Measurements from ENCODE around the gene ARID5B.

Gene ARID5B

DNA sequence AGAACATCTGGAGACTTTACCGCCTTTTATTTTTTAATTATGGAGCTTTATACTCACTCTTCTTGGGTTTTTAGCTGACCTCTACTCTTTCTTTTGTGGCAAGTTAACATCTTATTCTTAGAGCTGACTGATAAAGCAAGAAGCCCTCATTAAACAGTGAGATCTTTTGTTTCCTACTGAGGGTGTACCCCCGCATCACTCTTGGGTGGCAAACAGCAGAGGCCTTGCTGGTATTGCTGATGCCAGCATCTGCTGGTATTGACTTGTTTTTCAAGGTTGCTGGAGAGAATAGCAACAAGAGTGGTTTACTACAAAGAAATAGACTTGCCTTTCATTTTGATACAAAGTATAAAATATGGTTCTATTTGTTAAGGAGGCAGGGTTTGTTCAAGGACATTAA is 154.7 kb downstream of the ARID5B start:
- DNase-seq = no peak

DNA sequence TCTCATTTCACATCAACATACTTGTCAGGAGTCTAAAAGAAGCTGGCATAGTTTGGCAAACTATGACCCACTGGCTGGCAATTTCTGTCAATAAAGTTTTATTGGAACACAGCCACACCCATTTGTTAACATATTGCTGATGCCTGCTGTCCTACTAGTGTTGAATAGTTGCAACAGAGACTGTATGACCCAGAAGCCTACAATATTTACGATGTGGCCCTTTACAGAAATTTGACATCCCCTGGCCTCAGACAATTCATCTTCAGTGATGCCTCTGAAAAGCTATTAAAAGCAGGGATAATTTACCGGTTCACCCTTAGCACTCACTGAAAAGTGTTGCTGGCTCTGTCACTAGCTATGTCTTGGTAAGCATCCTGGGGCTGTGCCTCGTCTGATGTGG is 155.2 kb downstream of the ARID5B start:
- no peak for DNase-seq

DNA sequence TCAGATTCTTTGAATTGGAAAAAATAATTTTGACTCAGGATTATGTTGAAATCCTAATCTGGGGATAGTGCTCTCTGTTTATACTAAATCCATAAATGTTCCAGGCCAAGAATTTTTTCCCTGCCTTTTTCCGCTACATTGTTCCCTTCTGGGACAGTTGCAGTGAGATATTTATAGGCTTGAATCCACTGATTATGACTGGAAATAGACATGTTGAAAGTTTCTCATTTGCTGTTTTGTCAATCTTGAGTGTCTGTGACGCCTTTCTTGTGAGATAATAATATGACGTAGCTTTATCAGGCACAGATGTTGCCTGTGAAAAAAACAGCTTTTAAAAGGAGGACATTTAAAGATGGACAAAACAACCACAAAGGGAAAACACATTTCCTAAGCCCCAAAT is 155.9 kb downstream of the ARID5B start:
- no peak for DNase-seq

DNA sequence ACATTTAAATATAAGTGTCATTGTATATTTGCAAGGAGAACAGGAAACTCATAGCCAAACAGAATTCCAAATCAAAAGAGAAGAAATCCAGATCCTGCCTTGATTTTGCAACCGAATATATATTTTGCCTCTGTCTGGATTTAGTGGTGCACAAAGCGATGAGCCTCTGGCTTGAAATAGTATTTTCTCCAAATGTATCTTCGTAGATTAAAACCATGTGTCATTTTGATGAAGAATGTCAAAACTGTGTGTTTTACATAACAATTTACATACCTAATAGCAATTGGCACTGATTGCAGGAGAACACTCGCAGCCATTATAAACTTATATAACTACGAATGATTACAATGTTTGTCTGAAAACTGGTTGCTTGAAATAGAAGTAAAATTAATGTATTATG is 156.4 kb downstream of the ARID5B start:
- DNase-seq = no peak

DNA sequence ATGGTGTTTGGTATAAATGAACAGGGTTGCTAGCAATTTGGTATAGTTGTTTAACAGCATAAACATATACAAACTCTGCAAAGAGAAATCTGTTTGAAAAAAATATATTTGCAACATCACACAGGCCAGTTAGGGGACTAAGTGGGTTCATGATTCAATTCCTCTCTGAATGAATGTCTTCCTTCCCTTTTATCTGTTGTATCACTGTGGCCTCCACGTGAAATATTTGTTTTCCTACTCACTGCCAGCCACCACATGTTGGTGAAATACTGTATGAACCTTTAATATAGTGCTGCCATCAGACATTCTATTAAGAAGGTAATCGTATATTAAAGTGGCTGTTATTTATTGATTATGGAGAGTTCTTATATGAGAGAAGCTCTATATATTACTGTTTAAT is 157.0 kb downstream of the ARID5B start:
- DNase-seq = no peak

DNA sequence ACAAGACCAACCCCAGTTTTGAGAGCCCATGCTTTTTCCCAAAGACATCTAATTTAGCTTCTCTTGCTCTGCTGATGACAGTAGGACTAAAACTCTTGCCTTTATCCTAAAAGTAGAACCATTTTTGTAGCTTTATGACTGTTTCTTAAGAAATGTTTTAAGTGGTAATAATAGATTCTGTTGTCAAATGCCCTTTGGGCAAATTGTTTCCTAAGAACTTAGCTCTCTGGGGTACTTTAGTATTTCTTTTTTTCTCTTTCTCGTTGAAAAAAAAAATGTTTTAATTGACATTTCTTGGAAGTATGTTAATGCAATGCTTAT is 157.4 kb downstream of the ARID5B start:
- DNase-seq = no peak

DNA sequence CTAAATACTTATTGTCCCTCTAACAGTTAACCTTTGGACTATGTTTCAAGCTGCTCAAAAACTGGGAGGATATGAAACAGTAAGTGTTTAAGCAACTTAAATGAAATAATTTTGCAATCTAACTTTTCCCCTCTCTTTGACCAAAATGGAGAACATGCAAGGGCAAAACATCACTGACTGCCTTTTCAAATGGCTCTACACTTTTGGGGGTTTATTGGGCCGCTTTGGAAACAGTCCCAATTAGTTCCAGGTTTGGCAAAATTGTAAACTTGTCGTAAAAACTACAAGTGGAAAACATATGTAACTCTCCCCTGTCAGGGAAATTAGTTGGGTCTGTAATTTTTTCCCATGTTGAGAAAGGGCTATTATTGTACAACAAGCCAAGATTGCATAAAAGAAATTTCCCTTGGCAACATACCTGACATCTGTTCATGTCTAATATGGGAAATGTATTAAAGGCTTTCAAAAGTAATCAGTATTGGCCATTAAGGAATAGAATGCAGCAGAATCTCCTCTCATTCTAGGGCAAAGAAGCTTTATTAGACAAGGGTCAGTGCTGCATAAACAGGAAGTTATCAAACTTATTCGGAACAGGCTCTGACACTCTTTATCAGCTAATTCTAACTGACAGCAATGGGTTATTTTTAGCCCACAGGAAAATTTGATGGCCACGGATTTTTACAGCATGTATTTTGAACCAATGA is 157.9 kb downstream of the ARID5B start:
- no peak for DNase-seq

DNA sequence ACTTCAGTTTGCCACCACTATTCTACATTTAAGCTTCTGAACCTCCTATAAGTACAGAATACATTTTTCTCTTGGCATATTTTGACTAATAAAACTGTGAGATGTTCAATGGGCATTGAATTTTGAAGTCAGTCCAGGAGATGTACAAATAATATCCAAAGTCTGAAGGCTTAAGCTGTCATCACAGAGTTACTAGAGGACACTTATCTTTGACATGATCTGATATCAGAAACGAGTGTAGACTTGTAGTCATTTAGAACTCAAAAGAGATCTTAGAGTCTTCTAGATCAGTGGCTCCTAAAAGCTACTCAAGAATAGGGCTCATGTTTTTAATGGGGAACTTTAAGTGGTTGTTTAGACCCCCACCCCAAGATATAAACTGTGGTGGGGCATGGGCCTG is 160.5 kb downstream of the ARID5B start:
- DNase-seq = no peak

DNA sequence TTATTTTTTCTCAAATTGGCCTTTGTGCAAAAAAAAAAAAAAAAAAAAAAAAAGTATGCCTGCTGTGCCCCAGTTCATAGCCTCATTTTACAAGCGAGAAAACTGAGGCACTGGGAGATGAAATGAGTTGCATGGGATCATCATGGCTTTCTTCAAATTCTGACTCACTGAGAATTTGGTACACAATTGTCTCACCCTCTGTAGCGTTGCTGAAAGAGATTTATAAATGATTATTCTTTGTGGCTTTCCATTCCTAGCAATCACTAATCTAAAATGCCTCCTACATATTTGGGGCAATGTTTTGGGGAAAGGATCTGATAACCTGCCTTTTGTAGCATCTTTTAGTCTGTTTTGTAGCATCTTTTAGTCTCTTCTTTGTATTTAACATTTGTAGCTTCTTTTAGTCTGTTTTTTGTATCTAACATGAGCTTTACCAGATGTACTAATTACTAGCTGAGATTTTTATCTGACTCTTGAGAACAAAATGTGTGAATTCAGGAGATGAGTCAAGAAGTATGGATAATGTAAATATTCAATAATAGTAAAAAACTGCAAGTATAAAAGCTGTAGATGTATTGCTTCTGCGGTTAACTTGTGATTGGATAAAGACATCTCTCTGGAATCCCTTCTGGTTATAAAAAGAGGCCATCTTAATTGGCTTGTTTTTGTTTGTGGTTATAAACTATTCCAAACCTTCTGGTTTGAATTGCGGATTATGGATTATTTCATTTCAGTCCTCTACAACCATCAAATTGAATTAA is 161.4 kb downstream of the ARID5B start:
- no peak for DNase-seq

DNA sequence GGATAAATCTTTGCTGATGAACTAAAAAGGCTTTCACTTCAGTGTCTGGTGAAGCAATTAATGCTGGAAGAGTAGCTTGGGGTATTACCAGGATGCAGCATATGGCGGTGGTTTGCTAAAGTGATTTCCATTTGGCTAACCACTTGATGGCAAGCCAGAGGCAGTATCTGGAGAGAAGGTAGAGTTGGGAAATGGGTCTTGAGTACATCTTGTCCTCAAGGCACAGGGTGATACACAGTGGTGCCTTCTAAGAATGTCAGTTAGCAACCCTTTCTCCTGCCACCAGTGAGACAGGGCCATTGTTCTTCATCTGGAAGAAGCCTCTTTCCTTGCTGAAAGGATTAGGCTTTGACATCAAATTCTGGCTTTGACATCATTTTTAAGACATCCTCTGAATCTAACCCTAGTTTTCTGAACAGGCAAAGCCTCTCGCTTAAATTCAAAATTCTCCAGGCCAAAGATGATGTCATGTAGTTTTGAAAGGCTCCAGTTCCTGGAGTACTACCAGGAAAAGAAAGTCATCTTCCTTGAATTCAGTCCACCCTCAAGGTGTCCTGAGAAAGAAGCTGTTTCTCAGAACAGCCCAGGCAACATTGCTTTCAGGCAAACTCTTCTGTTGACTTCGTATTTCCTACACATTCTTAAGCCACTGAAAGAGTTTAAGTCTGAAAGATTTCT is 162.4 kb downstream of the ARID5B start:
- DNase-seq = no peak

DNA sequence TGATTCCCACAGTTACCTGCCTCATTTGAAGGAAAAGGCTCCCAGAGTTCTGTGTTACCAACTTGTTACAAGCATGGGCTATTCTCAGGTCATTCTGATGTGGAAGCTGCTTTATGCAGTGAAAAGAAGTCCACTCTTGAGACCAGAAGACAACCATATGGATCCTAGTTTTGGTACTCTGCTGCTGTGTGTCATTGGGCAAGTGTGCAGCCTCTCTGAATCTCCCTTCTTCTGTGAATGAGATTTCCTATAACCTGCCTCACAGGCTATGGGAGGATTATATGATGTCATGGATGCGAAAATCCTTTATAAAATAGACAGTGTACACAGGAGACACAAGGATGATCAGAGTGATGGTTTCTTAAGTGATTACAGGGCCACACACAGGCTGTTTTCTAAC is 166.1 kb downstream of the ARID5B start:
- DNase-seq = no peak

DNA sequence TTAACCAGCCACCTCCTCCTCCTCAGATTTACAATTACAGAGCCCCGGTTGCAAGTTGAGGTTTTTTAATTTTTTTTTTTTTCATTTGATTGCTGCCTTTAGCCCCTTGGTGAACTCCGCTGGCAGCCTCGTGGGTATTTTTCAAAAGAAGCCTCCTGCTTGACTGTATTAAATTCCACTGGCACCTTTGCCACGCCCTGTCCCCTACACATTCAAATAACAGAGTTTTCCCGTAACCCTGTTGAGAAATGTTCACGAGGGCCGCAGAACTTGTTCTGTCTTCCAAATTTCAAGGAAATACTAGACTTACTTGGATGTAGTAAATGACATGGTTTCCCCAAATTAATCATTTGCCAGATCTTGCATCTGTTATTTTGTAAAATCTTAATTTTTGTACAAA is 167.0 kb downstream of the ARID5B start:
- DNase-seq = no peak

DNA sequence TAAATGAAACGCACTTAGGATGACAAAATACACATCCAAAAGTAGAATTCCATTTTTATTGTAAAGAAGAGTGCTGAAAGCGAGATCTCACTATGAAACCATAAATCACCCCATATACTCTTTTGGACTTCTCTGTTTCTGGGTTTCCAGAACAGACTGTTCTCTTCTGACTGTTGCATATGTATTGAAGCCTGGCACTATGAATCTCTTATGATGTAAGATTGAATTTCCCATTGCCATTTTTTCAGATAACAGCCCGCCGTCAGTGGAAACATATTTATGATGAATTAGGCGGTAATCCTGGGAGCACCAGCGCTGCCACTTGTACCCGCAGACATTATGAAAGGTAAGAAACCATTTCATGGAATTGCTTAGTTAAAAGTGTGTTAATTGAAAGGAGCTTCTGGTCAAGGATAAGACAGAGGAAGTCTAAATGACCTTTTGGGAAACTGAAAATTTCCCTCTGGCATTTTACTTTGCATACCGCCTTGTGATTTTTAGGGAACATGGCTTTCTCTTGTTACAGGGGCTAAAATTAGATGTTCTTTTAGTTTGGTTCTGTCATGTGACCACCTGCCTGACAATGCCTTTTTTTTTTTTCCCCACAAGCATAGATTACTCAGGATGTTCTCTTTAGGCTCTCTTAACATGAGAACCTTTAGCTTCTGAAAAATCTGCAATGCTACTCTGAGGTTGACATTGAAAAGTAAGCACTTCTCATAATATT is 168.1 kb downstream of the ARID5B start:
- no peak for DNase-seq

DNA sequence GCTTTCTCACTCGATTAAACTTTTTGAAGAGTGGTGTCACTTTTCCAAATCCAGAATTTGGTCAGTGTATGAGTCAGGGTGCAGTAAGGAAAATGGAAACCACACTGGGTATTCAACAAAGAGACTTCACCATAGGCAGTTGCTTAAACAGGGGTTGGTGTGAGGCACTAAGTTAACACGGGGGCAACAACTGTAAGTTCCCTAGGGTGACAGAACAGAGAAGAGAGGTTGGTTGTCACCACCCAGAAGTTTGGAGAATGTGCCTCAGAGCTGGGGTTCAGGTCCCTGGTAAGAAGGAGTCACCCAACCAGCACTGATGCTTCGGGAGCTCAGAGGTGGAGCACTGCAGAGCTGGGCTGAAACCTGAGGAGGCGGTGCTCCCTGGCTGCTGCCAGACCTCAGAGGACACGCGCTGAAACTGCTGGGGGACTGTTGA is 170.4 kb downstream of the ARID5B start:
- no peak for DNase-seq

DNA sequence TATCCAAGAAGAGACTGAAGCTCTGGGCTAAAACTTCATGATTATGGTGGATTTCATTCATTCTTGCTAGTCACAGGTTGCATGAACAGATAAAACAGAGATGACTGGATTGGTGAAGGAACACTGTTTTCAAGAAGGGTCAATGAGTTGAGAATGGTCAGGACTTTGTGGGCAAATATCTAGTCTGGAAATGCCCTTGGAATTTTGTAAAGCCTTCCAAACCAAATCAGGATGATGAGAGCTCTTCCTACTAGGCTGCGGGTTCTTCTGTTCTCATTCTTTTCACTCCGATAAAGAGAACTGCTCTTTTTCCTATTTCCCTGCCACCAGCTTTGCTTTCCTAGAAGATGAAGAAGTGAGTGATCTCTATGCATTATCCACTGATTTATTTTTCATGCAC is 171.4 kb downstream of the ARID5B start:
- DNase-seq = no peak

DNA sequence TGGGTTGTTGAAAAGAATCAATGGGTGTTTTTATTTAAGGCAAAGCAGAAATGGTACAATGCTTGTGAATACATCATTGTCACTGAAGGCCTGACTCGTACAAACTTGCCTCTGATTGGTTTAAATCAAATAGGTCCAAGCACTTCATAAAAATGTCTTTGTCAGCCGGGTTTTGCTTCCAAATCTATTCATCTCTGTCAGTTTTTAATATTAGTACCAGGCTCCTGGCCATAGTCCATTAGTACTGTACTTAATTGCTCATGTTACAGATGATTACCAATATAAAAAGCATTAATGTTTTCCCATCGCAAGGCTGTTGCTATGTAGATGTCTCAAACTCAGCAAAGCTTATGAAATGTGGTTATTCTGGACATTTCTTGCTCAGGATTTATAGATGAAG is 171.9 kb downstream of the ARID5B start:
- DNase-seq = no peak

DNA sequence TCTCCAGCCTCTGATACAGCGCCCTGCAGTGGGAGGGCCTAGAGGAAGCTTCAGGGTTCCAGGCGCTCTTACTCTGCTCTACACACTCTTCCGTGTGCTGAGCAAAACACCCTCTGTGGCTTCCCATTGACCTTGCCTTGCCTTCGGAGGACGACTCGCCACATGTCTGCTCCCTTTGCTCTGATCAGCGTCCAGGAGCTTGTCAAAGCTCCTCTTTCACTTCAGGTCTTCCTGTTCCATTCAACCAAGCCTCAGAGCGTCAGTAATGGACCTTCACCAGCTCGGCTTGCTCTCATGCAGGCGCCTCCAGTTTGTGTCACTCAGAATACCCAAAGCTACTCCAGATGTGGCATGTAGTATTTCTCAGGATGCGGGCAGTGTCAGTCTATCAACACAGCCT is 173.9 kb downstream of the ARID5B start:
- no peak for DNase-seq

DNA sequence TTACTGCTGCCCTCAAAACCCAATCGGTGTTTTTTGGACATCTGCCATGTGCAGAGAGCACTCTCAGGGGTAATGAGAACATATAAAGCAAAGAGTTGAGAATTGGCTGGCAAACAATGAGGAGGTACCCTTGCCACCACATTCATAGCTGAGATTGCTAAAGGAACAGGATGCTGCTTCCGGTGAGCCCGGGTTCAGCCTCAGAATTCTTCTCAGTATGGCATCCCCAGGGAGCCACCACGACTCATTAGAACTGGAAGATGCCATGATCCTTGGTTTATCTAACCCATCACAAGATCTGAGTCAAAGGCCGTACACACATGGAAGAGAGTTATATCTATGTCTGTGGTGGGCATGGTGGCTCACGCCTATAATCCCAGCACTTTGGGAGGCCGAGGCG is 174.4 kb downstream of the ARID5B start:
- DNase-seq = no peak

DNA sequence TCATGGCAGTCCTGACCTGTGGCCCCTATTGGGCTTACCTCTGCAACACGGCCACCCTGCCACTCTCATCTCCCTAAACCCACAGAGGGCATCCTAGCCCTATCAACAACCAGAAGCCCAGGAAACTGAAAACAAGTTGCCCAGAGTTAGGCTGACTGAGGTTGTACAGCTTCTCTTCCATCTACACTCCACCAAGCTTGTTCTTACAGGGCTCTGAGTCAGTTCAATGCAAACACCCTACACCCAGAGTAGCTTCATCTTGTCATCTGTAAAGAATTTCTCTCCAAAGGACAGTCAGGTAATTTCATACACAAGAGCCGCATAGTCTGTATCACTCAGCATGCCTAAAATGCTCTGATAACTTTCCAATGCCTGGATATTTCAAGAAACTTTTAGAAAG is 175.4 kb downstream of the ARID5B start:
- DNase-seq = no peak

DNA sequence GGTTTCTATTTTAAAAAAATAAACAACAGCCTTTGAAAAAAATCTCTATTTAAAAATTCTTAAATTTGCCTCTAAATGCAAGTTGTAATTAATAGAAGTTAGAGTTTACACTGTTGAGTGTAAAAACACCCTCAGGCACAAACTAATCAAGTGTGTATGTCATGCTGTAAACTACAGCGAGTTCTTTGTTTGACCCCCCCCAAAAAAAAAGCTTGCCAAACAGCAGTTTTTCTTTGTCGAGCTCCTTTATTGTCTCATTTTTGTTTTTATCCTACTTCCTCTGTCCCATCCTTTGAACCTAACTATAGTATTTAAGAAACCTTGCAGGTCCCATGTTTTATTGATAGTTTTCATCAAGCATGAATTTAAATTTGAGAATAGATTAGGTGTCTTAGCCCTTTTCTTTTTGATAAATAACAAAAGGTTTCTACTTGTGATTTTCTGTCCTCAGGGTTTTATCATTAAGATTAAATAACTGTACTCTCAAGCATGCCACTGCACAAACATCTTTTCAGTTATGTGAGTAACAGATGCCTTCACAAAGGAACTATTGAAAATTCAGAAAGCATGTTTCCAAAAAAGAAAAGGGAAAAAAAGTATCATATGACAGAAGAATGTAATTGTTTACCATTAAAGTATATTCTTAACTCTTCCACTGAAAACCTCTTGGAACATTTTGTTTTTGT is 176.0 kb downstream of the ARID5B start:
- no peak for DNase-seq

DNA sequence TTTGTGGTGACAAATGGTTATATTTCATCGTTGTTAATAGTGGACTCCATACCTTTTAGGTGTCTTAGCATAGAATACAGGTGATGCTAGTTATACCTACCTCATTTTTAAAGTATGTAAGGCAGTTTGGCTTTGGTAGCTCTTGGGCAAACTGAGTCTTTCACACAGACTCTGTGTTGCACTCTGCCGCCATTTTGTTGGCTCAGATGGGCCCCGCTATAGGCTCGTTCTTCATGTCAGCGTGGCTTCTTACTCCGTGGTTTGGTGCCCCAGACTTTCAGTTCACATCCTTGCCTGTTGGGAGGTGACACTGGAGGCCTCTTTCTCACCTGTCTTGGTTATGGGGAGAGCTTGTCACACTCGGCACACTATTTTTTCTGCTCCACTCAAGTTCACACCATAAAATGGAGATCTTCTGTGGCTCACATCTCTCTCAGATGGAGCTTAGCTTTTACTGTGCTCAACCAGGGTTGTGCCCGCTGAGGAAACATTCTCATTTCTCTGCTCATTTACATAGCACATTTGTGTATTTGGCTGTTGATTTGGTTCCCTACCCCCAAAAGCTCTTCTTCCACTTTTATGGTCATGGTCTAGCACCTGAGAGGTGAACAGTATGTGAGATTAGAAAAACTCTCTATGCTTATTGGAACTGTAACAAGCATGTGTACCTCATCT is 178.5 kb downstream of the ARID5B start:
- DNase-seq = no peak

DNA sequence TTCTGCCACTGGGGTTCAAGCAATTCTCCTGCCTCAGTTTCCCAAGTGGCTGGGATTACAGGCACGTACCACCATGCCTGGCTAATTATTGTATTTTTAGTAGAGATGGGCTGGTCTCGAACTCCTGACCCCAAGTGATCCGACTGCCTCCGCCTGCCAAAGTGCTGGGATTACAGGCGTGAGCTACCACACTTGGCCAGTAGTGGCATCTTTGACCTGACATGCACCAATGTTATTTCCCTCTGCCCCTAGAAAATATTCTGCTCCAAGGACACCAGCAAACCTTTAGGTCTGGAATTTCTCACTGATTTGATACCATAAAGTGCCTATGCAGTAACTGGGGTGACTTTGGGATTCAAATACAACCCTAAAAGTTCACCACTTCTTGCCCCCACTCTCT is 179.4 kb downstream of the ARID5B start:
- no peak for DNase-seq
